Endodermal cell (in vitro differentiated cells): Measurements from ENCODE around the gene MREG. TPM values are rescaled to one million over a fixed set of nuclear protein-coding genes. Genes with fewer than 3 reads are reported as not detected.

Experiments
- DNase-seq: peaks from one replicate; pipeline ENCODE4 v3.0.0-alpha.2; 2017
- H3K27ac ChIP-seq: 2 replicates; pipeline ENCODE4 v1.5.1; 2013; ENCODE audit warnings: mild to moderate bottlenecking, low read depth, low read length, moderate library complexity
- H3K27me3 ChIP-seq: 2 replicates; pipeline ENCODE4 v1.6.1; 2013; ENCODE audit warnings: mild to moderate bottlenecking, low read length, moderate library complexity; ENCODE audit not compliant: insufficient read depth, control insufficient read depth, poor library complexity, severe bottlenecking
- H3K36me3 ChIP-seq: 2 replicates; pipeline ENCODE4 v1.7.0; 2013; ENCODE audit warnings: mild to moderate bottlenecking, low read length, moderate library complexity; ENCODE audit not compliant: control insufficient read depth, insufficient read depth
- H3K4me1 ChIP-seq: one replicate; pipeline ENCODE4 v1.7.0; 2013; ENCODE audit warnings: low read length; ENCODE audit not compliant: control insufficient read depth, insufficient read depth
- H3K4me3 ChIP-seq: 2 replicates; pipeline ENCODE4 v1.5.1; 2013; ENCODE audit warnings: mild to moderate bottlenecking, low read length, moderate library complexity
- H3K9ac ChIP-seq: 2 replicates; pipeline ENCODE4 v1.6.1; 2013; ENCODE audit warnings: mild to moderate bottlenecking, low read length, moderate library complexity; ENCODE audit not compliant: poor library complexity, severe bottlenecking; ENCODE audit errors: extremely low read depth
- H3K9me3 ChIP-seq: 2 replicates; pipeline ENCODE4 v1.6.1; 2013; ENCODE audit warnings: mild to moderate bottlenecking, low read length, moderate library complexity; ENCODE audit not compliant: control insufficient read depth
- H3K27ac Mint-ChIP-seq: 2 replicates; pipeline ENCODE4 v1.8.0; 2020; ENCODE audit warnings: mixed read lengths
- H3K27me3 Mint-ChIP-seq: 2 replicates; pipeline ENCODE4 v1.8.0; 2021; ENCODE audit warnings: mild to moderate bottlenecking, mixed read lengths; ENCODE audit not compliant: insufficient read depth
- H3K36me3 Mint-ChIP-seq: 2 replicates; pipeline ENCODE4 v1.8.0; 2020; ENCODE audit warnings: low read depth, mixed read lengths
- H3K4me1 Mint-ChIP-seq: 2 replicates; pipeline ENCODE4 v1.8.0; 2020; ENCODE audit warnings: mixed read lengths
- H3K4me3 Mint-ChIP-seq: 2 replicates; pipeline ENCODE4 v1.8.0; 2020; ENCODE audit warnings: mild to moderate bottlenecking, moderate library complexity, mixed read lengths
- H3K9me3 Mint-ChIP-seq: 2 replicates; pipeline ENCODE4 v1.8.0; 2020; ENCODE audit warnings: mild to moderate bottlenecking, mixed read lengths
- CTCF ChIP-seq: fragments of 200-600 bp; sonication (generic); conservative IDR thresholded peaks from 2 replicates; pipeline ENCODE4 v1.5.0; 2021; ENCODE audit warnings: antibody characterized with exemption, mild to moderate bottlenecking
- WGBS, 2 experiments: methylation state at CpG; one replicate each; pipeline versions ENCODE4 v1.1.5 to v1.1.7; 2013; ENCODE audit warnings: missing lambda C conversion rate in 2 of 2, mixed read lengths in 1 of 2; ENCODE audit not compliant: insufficient coverage in 1 of 2, insufficient read length in 1 of 2; 5-methylcytosine and 5-hydroxymethylcytosine counted together
- total RNA-seq, 2 donors: library from RNA; stranded (reverse); fragmentation: NEBNext Ultra II Directional in 1 of 2; extraction: Animal tissue kit (Norgen Biotek cat#: 25700) in 1 of 2; gene quantifications; 2 replicates in 1 of 2; 3 replicates in 1 of 2; pipeline ENCODE4 v1.2.1, GENCODE V29; 2021

The MREG gene
- total RNA-seq, 2 donors from 2014 or later = 13.0 to 17.8 TPM

GRCh38 chr2:215985257-215985656, 28.1 kb downstream of the MREG start:
- Histone ChIP-seq H3K4me1 (no peaks in the 10 kb centered on the region), H3K9me3 (peaks cover 34% of the 10 kb centered on the region), H3K27ac (no peak overlapping the region), H3K36me3 (peaks cover 11% of the 10 kb centered on the region), H3K27me3 (no peaks in the 10 kb centered on the region), H3K4me3 (no peak overlapping the region), H3K9ac (no peak overlapping the region)
- no CpG with 5 or more reads among the region's 1 CpG for WGBS, 2 experiments
- Mint-ChIP-seq H3K4me1 (no peaks in the 10 kb centered on the region), H3K36me3 (peaks cover 60% of the 10 kb centered on the region), H3K4me3 (no peak overlapping the region), H3K27me3 (no peaks in the 10 kb centered on the region), H3K27ac (no peak overlapping the region), H3K9me3 (peaks cover 42% of the 10 kb centered on the region)
- no peak for DNase-seq
- no peak for TF ChIP-seq CTCF

DNA sequence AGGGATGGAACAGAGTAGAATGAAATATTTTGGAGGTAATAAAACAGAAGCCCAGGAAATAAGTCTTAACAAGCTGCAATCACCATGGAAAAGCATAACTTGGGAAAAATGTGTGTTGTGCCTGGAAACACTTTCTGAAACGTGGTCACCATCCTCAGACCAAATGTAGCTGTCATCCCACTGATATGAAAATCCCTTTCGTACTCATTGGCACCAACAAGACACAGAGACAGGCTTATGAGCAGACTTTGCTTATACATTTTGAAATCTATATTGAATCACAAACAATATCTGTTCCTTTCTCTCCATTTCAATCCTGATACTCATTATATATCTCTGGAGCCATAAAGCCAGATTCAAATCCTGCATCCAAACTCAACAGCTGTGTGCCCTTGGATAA, 28.7 kb downstream of the MREG start:
- Mint-ChIP-seq H3K9me3 (peaks cover 38% of the 10 kb centered on the region), H3K36me3 (peaks cover 54% of the 10 kb centered on the region)

GRCh38 chr2:215983581-215984351, 29.6 kb downstream of the MREG start:
- Mint-ChIP-seq H3K4me1 (no peaks in the 10 kb centered on the region), H3K36me3 (peaks cover 45% of the 10 kb centered on the region), H3K4me3 (no peak overlapping the region), H3K27me3 (no peaks in the 10 kb centered on the region), H3K27ac (no peak overlapping the region), H3K9me3 (peaks cover 29% of the 10 kb centered on the region)
- no peak overlapping the region for H3K4me3 ChIP-seq
- no peak overlapping the region for H3K9ac ChIP-seq
- no peaks in the 10 kb centered on the region for H3K4me1 ChIP-seq
- H3K27ac ChIP-seq = no peak overlapping the region
- H3K9me3 ChIP-seq = peaks cover 24% of the 10 kb centered on the region
- H3K36me3 ChIP-seq = peaks cover 11% of the 10 kb centered on the region
- no peak for DNase-seq
- H3K27me3 ChIP-seq = no peaks in the 10 kb centered on the region
- WGBS, 2 experiments = 62 to 80% methylated on average over 1 of the region's 2 CpGs
- TF ChIP-seq CTCF = no peak

More for the DNA sequence above, 28.7 kb downstream of the MREG start:
- H3K27ac ChIP-seq = no peak overlapping the region
- H3K9ac ChIP-seq = no peak overlapping the region
- 92 to 95% methylated on average over 2 of the region's 2 CpGs for WGBS, 2 experiments
- no peak for DNase-seq
- Mint-ChIP-seq H3K4me3 (no peak overlapping the region), H3K27ac (no peak overlapping the region), H3K4me1 (no peaks in the 10 kb centered on the region), H3K27me3 (no peaks in the 10 kb centered on the region)
- no peak for TF ChIP-seq CTCF
- no peaks in the 10 kb centered on the region for H3K27me3 ChIP-seq
- H3K9me3 ChIP-seq = peaks cover 33% of the 10 kb centered on the region
- H3K4me1 ChIP-seq = no peaks in the 10 kb centered on the region
- peaks cover 11% of the 10 kb centered on the region for H3K36me3 ChIP-seq
- H3K4me3 ChIP-seq = no peak overlapping the region
